ENCODE data around the gene CCDC121. TPM values are rescaled to one million over a fixed set of nuclear protein-coding genes. Genes with fewer than 3 reads are reported as not detected.
A peak's percentile ranks its signal among the peaks of the same experiment; 100 is the strongest.

CCDC121 gene
- polyA plus RNA-seq, 1 donor, result 12.0 TPM

- peak; percentile 91 for DNase-seq
Observed at GRCh38 chr2:27582695-27583389, 46.0 kb downstream of the CCDC121 start, which contains the start of gene ZNF512. Gene ZNF512 (plus strand): TSS chr2:27583042. CDS start chr2:27583113, 71 bp downstream.

- DNase-seq, result no peak
Observed at GRCh38 chr2:27582129-27582694, 46.6 kb downstream of the CCDC121 start.

GRCh38 chr2:27581417-27582128 lies 47.2 kb downstream of the CCDC121 start:
- no peak for DNase-seq

Other genes starting within 250 kb of the CCDC121 start
- gene ZNF513, start 248.3 kb downstream of the CCDC121 start, polyA plus RNA-seq (ENCODE audit: insufficient read length), result 19.6 TPM
- gene PPM1G, start 219.4 kb downstream of the CCDC121 start, polyA plus RNA-seq (ENCODE audit: insufficient read length), result 96.0 TPM
- gene NRBP1, start 200.4 kb downstream of the CCDC121 start, polyA plus RNA-seq (ENCODE audit: insufficient read length), result 132 TPM
- gene KRTCAP3, start 186.6 kb downstream of the CCDC121 start, polyA plus RNA-seq (ENCODE audit: insufficient read length), result 10.7 TPM
- 71.8 TPM for gene IFT172, start 139.3 kb downstream of the CCDC121 start, polyA plus RNA-seq (ENCODE audit: insufficient read length)
- 6.8 TPM for gene FNDC4, start 133.8 kb downstream of the CCDC121 start, polyA plus RNA-seq (ENCODE audit: insufficient read length)
- gene GCKR, start 132.2 kb downstream of the CCDC121 start, polyA plus RNA-seq (ENCODE audit: insufficient read length), result 0.10 TPM
- 90.0 TPM for gene ZNF512, start 46.0 kb downstream of the CCDC121 start, polyA plus RNA-seq (ENCODE audit: insufficient read length)
- gene GPN1, start within 50 bp of the CCDC121 start, polyA plus RNA-seq (ENCODE audit: insufficient read length), result 64.5 TPM
- 72.3 TPM for gene SUPT7L, start 34.6 kb upstream of the CCDC121 start, polyA plus RNA-seq (ENCODE audit: insufficient read length)
- gene SLC4A1AP, start 34.9 kb upstream of the CCDC121 start, polyA plus RNA-seq (ENCODE audit: insufficient read length), result 40.4 TPM
- 147 TPM for gene MRPL33, start 142.7 kb upstream of the CCDC121 start, polyA plus RNA-seq (ENCODE audit: insufficient read length)

Data from left kidney (tissue), 2 donors.